MCF 10A (cell line): ENCODE measurements around the gene ELK3. TPM values are rescaled to one million over a fixed set of nuclear protein-coding genes. Genes with fewer than 3 reads are reported as not detected.

ENCODE experiments used
- BruUV-seq: library from RNA; stranded (reverse); fragments of 400-500 nt; replicated peaks from 2 replicates; lab custom pipeline; 2021; lab: Mats Ljungman, UMichigan
- CTCF ChIA-PET: fragments of 300-600 bp; sonication (Branson Sonifier 250); formaldehyde crosslinking; extraction: SDS; loops from one replicate; lab custom pipeline; 2021; ENCODE audit warnings: antibody characterized with exemption, inconsistent platforms; lab: Yijun Ruan, JAX
- POLR2A ChIA-PET: fragments of 300-600, 350-650 bp; sonication (Branson Sonifier 250); formaldehyde crosslinking; extraction: SDS; loops from one replicate; lab custom pipeline; 2020; ENCODE audit warnings: antibody characterized with exemption, inconsistent platforms; lab: Yijun Ruan, JAX
- DNase-seq: peaks from one replicate; pipeline ENCODE4 v3.0.0-alpha.2; 2018; ENCODE audit not compliant: unreplicated experiment
- H3K27ac Mint-ChIP-seq: one replicate; pipeline ENCODE4 v1.8.0; 2022; ENCODE audit warnings: mild to moderate bottlenecking, low read depth, mixed read lengths; ENCODE audit not compliant: unreplicated experiment
- H3K27me3 Mint-ChIP-seq: one replicate; pipeline ENCODE4 v1.8.0; 2022; ENCODE audit warnings: mixed read lengths; ENCODE audit not compliant: insufficient read depth, unreplicated experiment
- H3K36me3 Mint-ChIP-seq: one replicate; pipeline ENCODE4 v1.8.0; 2022; ENCODE audit warnings: mild to moderate bottlenecking, moderate library complexity, mixed read lengths; ENCODE audit not compliant: insufficient read depth, unreplicated experiment
- H3K4me1 Mint-ChIP-seq: one replicate; pipeline ENCODE4 v1.8.0; 2022; ENCODE audit warnings: mixed read lengths; ENCODE audit not compliant: insufficient read depth, unreplicated experiment
- H3K4me3 Mint-ChIP-seq: one replicate; pipeline ENCODE4 v1.8.0; 2022; ENCODE audit warnings: mild to moderate bottlenecking, moderate library complexity, mixed read lengths; ENCODE audit not compliant: unreplicated experiment
- H3K9me3 Mint-ChIP-seq: one replicate; pipeline ENCODE4 v1.8.0; 2022; ENCODE audit warnings: mixed read lengths; ENCODE audit not compliant: unreplicated experiment
- intact Hi-C: fragments of 100-400 bp; cut with micrococcal nuclease; formaldehyde crosslinking; loops from 2 replicates; pipeline ENCODE4 v1.14.1; 2022
- total RNA-seq: library from RNA; stranded (reverse); gene quantifications from 2 replicates; pipeline ENCODE4 v1.2.3, GENCODE V29; 2022
- TF ChIP-seq, protein P1 (sequence below): fragments of 200-600 bp; IDR thresholded peaks from one replicate; pipeline ENCODE4 v1.8.0; 2022; ENCODE audit warnings: antibody characterized with exemption, mild to moderate bottlenecking; ENCODE audit not compliant: unreplicated experiment

ELK3 gene
- total RNA-seq, 1 experiment from 2014 or later: 50.1 TPM

DNA sequence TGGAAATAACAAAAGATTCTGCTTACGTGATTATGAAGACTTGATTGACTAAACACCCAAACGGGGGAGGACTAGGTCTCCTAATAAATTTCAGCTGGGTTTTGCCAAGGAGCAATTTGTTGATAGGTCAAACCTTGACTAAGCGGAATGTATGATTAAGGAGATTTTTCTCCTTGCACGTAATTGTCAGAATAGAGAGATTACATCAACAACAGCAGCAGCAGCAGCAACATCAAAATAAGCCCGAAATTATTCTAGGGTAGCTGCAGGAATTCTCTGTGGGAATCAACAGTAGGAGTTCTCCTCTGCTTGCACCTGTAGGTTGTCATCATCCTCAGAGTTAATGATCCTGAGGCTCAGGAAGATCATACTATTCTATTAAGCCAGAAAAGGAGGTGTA, 10.2 kb downstream of the ELK3 start:
- no peaks in the 10 kb centered on the region for H3K9me3 Mint-ChIP-seq
- no peak overlapping the region for H3K27ac Mint-ChIP-seq
- TF ChIP-seq, protein P1, sequence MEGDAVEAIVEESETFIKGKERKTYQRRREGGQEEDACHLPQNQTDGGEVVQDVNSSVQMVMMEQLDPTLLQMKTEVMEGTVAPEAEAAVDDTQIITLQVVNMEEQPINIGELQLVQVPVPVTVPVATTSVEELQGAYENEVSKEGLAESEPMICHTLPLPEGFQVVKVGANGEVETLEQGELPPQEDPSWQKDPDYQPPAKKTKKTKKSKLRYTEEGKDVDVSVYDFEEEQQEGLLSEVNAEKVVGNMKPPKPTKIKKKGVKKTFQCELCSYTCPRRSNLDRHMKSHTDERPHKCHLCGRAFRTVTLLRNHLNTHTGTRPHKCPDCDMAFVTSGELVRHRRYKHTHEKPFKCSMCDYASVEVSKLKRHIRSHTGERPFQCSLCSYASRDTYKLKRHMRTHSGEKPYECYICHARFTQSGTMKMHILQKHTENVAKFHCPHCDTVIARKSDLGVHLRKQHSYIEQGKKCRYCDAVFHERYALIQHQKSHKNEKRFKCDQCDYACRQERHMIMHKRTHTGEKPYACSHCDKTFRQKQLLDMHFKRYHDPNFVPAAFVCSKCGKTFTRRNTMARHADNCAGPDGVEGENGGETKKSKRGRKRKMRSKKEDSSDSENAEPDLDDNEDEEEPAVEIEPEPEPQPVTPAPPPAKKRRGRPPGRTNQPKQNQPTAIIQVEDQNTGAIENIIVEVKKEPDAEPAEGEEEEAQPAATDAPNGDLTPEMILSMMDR: no peak
- H3K36me3 Mint-ChIP-seq: peaks cover 51% of the 10 kb centered on the region
- H3K4me1 Mint-ChIP-seq: peaks cover 17% of the 10 kb centered on the region
- ChIA-PET CTCF (interaction anchor here (0.6 to 2.0 kb wide), 4 partner anchors 10 to 251 kb away, joined by 3 to 12 read pairs (median 4); no protein-coding TSS in a partner anchor), POLR2A (interaction anchor here (0.6 to 2.0 kb wide), 2 partner anchors 8 to 109 kb away, joined by 3 to 4 read pairs; no protein-coding TSS in a partner anchor)
- H3K27me3 Mint-ChIP-seq: no peaks in the 10 kb centered on the region
- BruUV-seq: no TSS peak
- no peak overlapping the region for H3K4me3 Mint-ChIP-seq
- intact Hi-C loops: no loop called here
- no peak for DNase-seq

DNA sequence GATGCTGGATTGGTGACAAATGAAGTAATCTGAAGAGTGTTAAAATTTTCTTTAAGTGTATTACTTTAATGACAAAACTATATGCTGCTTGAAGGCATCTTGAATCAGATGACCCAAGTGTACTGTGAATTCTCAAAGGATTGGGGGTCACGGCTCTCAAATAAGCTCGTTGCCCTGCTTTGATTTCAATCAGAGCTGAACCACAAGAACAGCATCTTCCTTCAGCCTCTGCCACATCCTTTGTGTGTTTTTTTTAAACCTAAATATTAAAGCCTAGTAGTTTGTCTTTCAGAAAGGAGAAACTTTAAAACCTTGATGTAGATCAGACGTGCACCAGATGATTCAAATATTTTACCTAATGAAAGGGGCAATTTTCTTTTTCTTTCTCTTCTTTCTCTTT, 11.7 kb downstream of the ELK3 start:
- no peaks in the 10 kb centered on the region for H3K27me3 Mint-ChIP-seq
- H3K9me3 Mint-ChIP-seq: no peaks in the 10 kb centered on the region
- H3K36me3 Mint-ChIP-seq: peaks cover 59% of the 10 kb centered on the region
- POLR2A ChIA-PET: interaction anchor here (0.7 to 1.0 kb wide), 3 partner anchors 10 to 193 kb away, joined by 4 to 6 read pairs (median 4); no protein-coding TSS in a partner anchor
- intact Hi-C loops: no loop called here
- no peak overlapping the region for H3K4me3 Mint-ChIP-seq
- BruUV-seq: no TSS peak
- DNase-seq: no peak
- H3K4me1 Mint-ChIP-seq: peaks cover 22% of the 10 kb centered on the region
- H3K27ac Mint-ChIP-seq: no peak overlapping the region
- TF ChIP-seq, protein P1: no peak
- CTCF ChIA-PET: no interaction called here

DNA sequence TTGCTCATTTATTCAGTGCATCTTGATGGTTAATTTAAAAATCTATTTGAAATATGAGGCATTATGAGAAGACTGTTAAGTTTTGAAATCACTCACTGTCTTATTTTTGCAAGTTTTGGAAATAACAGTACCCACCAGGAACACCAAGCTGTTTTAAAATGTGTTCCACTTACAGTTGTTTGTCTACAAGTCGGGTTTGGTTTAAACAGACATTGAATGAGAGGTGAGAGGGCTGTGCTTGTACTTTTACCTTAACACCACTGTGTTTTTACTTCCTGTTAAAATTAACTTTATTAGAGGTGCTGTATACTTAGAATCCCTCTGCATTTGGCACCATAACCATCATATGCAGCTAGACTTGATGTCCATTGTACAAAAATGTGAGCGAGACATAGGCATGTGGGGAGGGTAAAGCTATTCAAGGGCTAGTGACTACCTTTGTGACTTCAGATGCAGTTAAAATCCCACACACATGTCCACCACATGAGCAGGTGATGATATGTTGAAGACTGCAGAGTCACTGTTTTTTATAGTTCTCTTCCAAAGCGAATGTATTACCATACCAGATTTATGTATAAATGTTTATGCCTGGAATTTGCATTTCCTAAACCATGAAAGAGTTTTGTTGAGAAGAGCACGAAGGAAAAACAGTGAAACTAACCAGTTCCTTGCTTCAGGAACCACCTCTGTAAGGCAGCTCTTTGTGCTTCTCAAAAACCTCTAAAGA, 12.9 kb downstream of the ELK3 start:
- POLR2A ChIA-PET: interaction anchor here (0.6 to 11.8 kb wide), 3 partner anchors 9 to 14 kb away, joined by 3 to 187 read pairs (median 27); no protein-coding TSS in a partner anchor
- H3K4me1 Mint-ChIP-seq: peaks cover 27% of the 10 kb centered on the region
- DNase-seq: no peak
- BruUV-seq: no TSS peak
- no peaks in the 10 kb centered on the region for H3K27me3 Mint-ChIP-seq
- H3K9me3 Mint-ChIP-seq: no peaks in the 10 kb centered on the region
- CTCF ChIA-PET: interaction anchor here (1.0 to 11.0 kb wide), 2 partner anchors 148 to 282 kb away, joined by 3 to 190 read pairs; partner anchors contain the start of gene CFAP54
- H3K36me3 Mint-ChIP-seq: peaks cover 51% of the 10 kb centered on the region
- no peak overlapping the region for H3K4me3 Mint-ChIP-seq
- intact Hi-C loops: no loop called here
- no peak overlapping the region for H3K27ac Mint-ChIP-seq
- TF ChIP-seq, protein P1: no peak

DNA sequence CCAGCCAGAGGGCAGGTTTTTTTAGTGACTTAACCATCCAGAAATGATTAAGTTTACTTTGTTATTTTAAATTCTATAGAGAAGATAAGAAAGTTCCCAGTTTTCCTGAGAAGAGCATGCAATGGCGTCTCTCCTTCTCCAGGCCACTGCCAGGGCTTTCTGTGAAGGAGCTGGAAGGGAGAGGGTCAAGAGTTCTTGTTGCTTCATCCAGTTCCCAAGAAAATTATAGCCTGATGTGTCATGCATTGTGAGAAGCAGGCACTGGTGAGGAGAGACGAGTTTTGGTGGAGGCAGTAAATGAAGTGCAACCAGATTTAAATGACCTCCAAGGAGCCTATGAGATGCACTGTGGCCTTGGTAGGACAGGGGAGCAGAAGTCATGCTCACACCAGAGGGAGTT, 14.2 kb downstream of the ELK3 start:
- Mint-ChIP-seq H3K4me1 (peaks cover 36% of the 10 kb centered on the region), H3K9me3 (no peaks in the 10 kb centered on the region), H3K27ac (peak overlapping the region; percentile 78), H3K27me3 (no peaks in the 10 kb centered on the region), H3K36me3 (peaks cover 41% of the 10 kb centered on the region), H3K4me3 (no peak overlapping the region)
- ChIA-PET POLR2A (interaction anchor here (0.6 to 11.8 kb wide), 7 partner anchors 8 to 161 kb away, joined by 3 to 187 read pairs (median 3); no protein-coding TSS in a partner anchor), CTCF (interaction anchor here (0.6 to 11.0 kb wide), 6 partner anchors 28 to 600 kb away, joined by 3 to 190 read pairs (median 4); partner anchors contain the start of gene CDK17)
- intact Hi-C loops: no loop called here
- BruUV-seq: no TSS peak
- DNase-seq: peak; percentile 70
- TF ChIP-seq, protein P1: no peak
